Measurements from ENCODE around the gene CTXND2.

GRCh38 chr1:150926097-150926741 is 39.3 kb downstream of the CTXND2 start, which contains the start of gene SETDB1:
- TF ChIP-seq CTCF (conservative IDR thresholded peaks at IDR 0.05; ENCODE audit: low read length) (0 out of 2 replicates have a peak, but pooled peaks have one; percentile 35), EZH2phosphoT487 (IDR thresholded peaks at IDR 0.05; ENCODE audit: borderline replicate concordance, low read depth, low read length) (no peak)

Measured in OCI-LY7 (cell line).